ENCODE results near the gene POLR3H. TPM values are rescaled to one million over a fixed set of nuclear protein-coding genes. Genes with fewer than 3 reads are reported as not detected.

Gene POLR3H
- polyA plus RNA-seq, 1 donor from 2014 or later = 28.0 TPM

GRCh38 chr22:41540365-41540764, 3.9 kb downstream of the POLR3H start:
- no peak overlapping the region for H3K4me2 ChIP-seq (ENCODE audit: low read length)
- no peaks in the 10 kb centered on the region for H3K27me3 ChIP-seq (ENCODE audit: insufficient read depth, low read depth, low read length)
- H3F3A ChIP-seq (ENCODE audit: insufficient read depth, low read length, poor library complexity, severe bottlenecking) = no peaks in the 10 kb centered on the region
- no peaks in the 10 kb centered on the region for H3K36me3 ChIP-seq (ENCODE audit: insufficient read depth, low read length)
- TF ChIP-seq CTCF (IDR thresholded peaks at IDR 0.05; ENCODE audit: poor library complexity, severe bottlenecking) (no peak), SMC3 (conservative IDR thresholded peaks at IDR 0.05; ENCODE audit: poor library complexity) (no peak)
- peaks cover 25% of the 10 kb centered on the region for H3K79me2 ChIP-seq (replicated peaks; ENCODE audit: insufficient read depth, low read length)
- no peaks in the 10 kb centered on the region for H4K20me1 ChIP-seq (ENCODE audit: insufficient read depth)
- no peaks in the 10 kb centered on the region for H3K9me2 ChIP-seq (ENCODE audit: insufficient read depth, low read length)
- H3K9me3 ChIP-seq (ENCODE audit: low read length) = no peaks in the 10 kb centered on the region
- H3K27ac ChIP-seq (ENCODE audit: low read length) = no peak overlapping the region
- H2AFZ ChIP-seq (ENCODE audit: low read depth, low read length) = no peak overlapping the region
- no peak overlapping the region for H3K9ac ChIP-seq (ENCODE audit: low read length)
- H3K4me3 ChIP-seq (ENCODE audit: low read length) = no peak overlapping the region

- Histone ChIP-seq H3K27ac (ENCODE audit: low read length) (no peak overlapping the region), H3K9me3 (ENCODE audit: low read length) (no peaks in the 10 kb centered on the region), H3K36me3 (ENCODE audit: insufficient read depth, low read length) (no peaks in the 10 kb centered on the region), H3K79me2 (replicated peaks; ENCODE audit: insufficient read depth, low read length) (peaks cover 25% of the 10 kb centered on the region), H3F3A (ENCODE audit: insufficient read depth, low read length, poor library complexity, severe bottlenecking) (no peaks in the 10 kb centered on the region), H3K4me3 (ENCODE audit: low read length) (no peak overlapping the region), H3K9me2 (ENCODE audit: insufficient read depth, low read length) (no peaks in the 10 kb centered on the region), H3K4me2 (ENCODE audit: low read length) (no peak overlapping the region), H3K27me3 (ENCODE audit: insufficient read depth, low read depth, low read length) (no peaks in the 10 kb centered on the region), H3K9ac (ENCODE audit: low read length) (no peak overlapping the region), H4K20me1 (ENCODE audit: insufficient read depth) (no peaks in the 10 kb centered on the region), H2AFZ (ENCODE audit: low read depth, low read length) (no peak overlapping the region)
- TF ChIP-seq SMC3 (conservative IDR thresholded peaks at IDR 0.05; ENCODE audit: poor library complexity) (no peak), RAD21 (conservative IDR thresholded peaks at IDR 0.05) (no peak), CTCF (IDR thresholded peaks at IDR 0.05; ENCODE audit: poor library complexity, severe bottlenecking) (no peak), EP300 (conservative IDR thresholded peaks at IDR 0.05; ENCODE audit: poor library complexity, severe bottlenecking) (no peak), TAF1 (IDR thresholded peaks at IDR 0.05; ENCODE audit: low read depth) (no peak), EZH2 (IDR thresholded peaks at IDR 0.05; ENCODE audit: borderline replicate concordance, insufficient read depth, low read length, poor library complexity, severe bottlenecking) (no peak), REST (IDR thresholded peaks at IDR 0.05; ENCODE audit: borderline replicate concordance) (no peak), POLR2AphosphoS5 (IDR thresholded peaks at IDR 0.05) (no peak), MXI1 (conservative IDR thresholded peaks at IDR 0.05; ENCODE audit: poor library complexity, severe bottlenecking) (no peak)
These were observed 4.3 kb downstream of the POLR3H start for GRCh38 chr22:41540006-41540315.

All from neural cell (in vitro differentiated cells).